Hypothalamus (tissue), 51 donors: ENCODE measurements around the gene DAGLA.
"Not testable (repeated sequence)": the region's sequence is repeated elsewhere in the genome, so short reads cannot be mapped to it uniquely, and the experiment has no call there.

ENCODE experiments used
- DNase-seq, 51 donors: peaks; one replicate each; lab custom pipeline; 2025; lab: John Stamatoyannopoulos, UW

Gene DAGLA, protein sequence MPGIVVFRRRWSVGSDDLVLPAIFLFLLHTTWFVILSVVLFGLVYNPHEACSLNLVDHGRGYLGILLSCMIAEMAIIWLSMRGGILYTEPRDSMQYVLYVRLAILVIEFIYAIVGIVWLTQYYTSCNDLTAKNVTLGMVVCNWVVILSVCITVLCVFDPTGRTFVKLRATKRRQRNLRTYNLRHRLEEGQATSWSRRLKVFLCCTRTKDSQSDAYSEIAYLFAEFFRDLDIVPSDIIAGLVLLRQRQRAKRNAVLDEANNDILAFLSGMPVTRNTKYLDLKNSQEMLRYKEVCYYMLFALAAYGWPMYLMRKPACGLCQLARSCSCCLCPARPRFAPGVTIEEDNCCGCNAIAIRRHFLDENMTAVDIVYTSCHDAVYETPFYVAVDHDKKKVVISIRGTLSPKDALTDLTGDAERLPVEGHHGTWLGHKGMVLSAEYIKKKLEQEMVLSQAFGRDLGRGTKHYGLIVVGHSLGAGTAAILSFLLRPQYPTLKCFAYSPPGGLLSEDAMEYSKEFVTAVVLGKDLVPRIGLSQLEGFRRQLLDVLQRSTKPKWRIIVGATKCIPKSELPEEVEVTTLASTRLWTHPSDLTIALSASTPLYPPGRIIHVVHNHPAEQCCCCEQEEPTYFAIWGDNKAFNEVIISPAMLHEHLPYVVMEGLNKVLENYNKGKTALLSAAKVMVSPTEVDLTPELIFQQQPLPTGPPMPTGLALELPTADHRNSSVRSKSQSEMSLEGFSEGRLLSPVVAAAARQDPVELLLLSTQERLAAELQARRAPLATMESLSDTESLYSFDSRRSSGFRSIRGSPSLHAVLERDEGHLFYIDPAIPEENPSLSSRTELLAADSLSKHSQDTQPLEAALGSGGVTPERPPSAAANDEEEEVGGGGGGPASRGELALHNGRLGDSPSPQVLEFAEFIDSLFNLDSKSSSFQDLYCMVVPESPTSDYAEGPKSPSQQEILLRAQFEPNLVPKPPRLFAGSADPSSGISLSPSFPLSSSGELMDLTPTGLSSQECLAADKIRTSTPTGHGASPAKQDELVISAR

DNA sequence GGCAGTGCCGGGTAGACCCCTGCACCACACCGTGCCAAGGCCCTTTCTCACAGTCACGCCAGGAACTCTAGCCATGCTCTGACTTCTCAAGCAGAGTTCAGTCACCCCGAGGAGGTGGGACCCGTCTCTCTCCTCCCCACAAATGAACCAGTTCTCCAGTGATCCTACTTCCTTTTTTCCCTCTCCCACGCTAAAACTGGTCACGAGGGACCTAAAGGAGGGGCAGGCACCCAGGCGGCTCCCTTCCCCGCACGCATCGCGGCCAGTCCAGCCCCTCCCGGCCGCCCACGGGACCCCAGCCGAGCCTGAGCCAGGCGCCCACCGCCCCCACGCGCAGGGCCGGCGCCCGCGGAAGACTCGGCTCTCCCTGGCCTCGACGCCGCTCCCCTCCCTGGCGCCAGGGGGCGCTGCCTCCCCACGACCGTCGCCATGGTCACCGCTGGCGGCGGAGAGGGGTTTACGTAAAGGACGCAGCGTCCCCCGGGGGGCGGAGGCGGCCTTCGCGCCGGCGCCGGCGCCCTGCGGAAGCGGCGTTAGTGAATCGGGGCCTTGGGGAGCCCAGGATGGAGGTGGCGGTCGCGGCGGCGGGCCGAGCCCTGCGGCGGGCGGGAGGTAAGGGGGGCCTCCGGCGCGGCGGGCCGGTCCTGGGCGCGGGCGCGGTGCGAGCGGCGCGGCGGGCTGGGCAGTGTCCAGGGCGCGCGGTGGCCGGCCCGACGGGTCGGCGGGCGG lies at the start of gene DAGLA:
Gene DAGLA, plus strand, starts transcription at position 499 of the 729 bp plus-strand sequence. CDS start 39,765 bp downstream, outside the sequence.
- DNase-seq = peak in 48 of 51 donors; percentile 27 to 85 (median 66)

GRCh38 chr11:61632096-61632495 lies 48.1 kb upstream of the DAGLA start:
- peak in 1 of 51 donors; percentile 11 for DNase-seq

GRCh38 chr11:61635304-61635703 lies 44.9 kb upstream of the DAGLA start:
- DNase-seq = no peak

- peak in 1 of 51 donors; percentile 46 for DNase-seq
Measured at GRCh38 chr11:61635787-61636186, 44.4 kb upstream of the DAGLA start.

DNA sequence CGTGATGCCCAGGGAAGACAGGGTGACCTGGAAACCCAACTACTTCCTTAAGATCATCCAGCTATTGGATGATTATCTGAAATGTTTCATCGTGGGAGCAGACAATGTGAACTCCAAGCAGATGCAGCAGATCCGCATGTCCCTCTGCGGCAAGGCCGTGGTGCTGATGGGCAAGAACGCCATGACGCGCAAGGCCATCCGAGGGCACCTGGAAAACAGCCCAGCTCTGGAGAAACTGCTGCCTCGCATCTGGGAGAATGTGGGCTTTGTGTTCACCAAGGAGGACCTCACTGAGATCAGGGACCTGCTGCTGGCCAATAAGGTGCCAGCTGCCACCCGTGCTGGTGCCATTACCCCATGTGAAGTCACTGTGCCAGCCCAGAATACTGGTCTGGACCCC lies 43.5 kb upstream of the DAGLA start:
- DNase-seq = peak in 8 of 51 donors; percentile 7 to 42 (median 18)

DNA sequence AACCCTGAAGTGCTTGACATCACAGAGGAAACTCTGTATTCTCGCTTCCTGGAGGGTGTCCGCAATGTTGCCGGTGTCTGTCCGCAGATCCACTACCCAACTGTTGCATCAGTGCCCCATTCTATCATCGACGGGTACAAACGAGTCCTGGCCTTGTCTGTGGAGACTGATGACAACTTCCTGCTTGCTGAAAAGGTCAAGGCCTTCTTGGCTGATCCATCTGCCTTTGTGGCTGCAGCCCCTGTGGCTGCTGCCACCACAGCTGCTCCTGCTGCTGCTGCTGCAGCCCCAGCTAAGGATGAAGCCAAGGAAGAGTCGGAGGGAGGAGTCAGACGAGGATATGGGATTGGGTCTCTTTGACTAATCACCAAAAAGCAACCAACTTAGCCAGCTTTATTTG lies 42.9 kb upstream of the DAGLA start:
- DNase-seq = no peak

DNA sequence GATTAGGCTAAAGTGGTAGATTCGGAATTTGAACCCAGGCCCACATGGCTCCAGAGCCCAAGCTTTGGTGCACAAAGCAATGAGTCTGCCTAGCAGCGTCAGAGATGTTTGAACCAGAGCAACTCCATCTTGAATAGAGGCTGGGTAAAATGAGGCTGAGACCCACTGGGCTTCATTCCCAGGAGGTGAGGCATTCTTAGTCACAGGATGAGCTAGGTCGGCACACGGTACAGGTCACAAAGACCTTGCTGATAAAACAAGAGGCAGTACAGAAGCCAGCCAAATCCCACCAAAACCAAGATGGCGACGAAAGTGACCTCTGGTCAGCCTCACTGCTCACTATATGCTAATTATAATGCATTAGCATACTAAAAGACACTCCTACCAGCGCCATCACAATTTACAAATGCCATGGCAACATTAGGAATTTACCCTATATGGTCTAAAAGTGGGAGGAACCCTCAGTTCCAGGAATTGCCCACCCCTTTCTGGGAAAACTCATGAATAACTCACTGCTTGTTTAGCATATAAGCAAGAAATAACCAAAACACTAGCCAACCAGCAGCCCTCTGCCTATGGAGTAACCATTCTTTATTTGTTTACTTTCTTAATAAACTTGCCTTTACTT lies 40.3 kb upstream of the DAGLA start:
- no peak for DNase-seq

- DNase-seq = no peak
Measured at GRCh38 chr11:61642162-61642561, 38.0 kb upstream of the DAGLA start.

- no peak for DNase-seq
Measured at GRCh38 chr11:61645179-61645868, 34.9 kb upstream of the DAGLA start.

DNA sequence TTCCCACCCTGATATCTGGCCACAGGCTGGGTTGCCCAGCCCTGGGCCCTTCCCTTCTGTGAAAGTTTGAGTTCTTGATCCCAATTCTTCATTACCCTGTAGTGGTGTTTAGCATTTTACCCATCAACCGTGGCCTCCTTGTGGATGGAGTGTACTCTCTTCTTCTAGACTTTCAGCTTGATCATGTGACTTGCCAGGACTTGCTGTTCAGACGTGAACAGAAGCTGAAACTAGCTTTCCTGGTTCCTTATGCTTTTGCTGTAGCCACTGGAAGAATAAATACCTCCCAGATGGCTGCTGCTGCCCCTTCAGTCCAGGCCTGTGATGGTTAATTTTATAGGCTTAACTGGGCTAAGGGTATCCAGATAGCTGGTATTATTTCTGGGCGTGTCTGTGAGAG lies 32.7 kb upstream of the DAGLA start:
- DNase-seq = no peak

GRCh38 chr11:61650781-61651571 lies 29.2 kb upstream of the DAGLA start:
- no peak for DNase-seq

GRCh38 chr11:61652135-61652534 lies 28.1 kb upstream of the DAGLA start:
- DNase-seq = no peak

DNA sequence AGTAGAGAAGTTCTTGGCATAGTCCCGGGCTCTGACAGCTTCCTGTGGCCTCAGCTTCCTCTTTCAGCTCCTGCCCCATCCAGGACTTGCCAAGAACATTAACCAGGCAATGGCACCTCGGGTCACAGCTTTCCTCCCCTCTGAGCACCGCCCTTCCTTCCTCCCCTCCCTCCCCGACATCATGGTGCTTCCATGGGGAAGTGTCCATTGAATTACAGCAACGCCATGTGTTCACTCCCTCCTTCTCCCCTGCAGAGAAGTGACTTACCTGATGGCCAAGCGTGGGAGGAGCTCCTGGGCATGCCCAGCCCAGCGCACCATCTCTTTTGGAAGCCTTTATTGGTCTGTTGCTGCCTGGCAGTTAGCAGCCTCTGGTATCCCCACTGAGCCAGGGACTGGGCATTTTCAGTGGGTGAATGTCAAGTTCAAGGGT lies 25.8 kb upstream of the DAGLA start:
- DNase-seq = no peak

GRCh38 chr11:61655266-61656159 lies 24.7 kb upstream of the DAGLA start:
- not testable (repeated sequence) for DNase-seq

GRCh38 chr11:61656347-61657077 lies 23.7 kb upstream of the DAGLA start:
- no peak for DNase-seq

GRCh38 chr11:61657566-61658290 lies 22.5 kb upstream of the DAGLA start:
- no peak for DNase-seq
